COLO829 (cell line): ENCODE data around the gene ABCA13.

Experiments used
- DNase-seq: peaks from one replicate; pipeline ENCODE4 v3.0.0; 2012; ENCODE audit warnings: low spot score

ABCA13 gene

GRCh38 chr7:48242846-48243245 is 71.6 kb downstream of the ABCA13 start:
- no peak for DNase-seq

GRCh38 chr7:48244864-48245271 is 73.6 kb downstream of the ABCA13 start:
- peak; percentile 95 for DNase-seq

- DNase-seq, result no peak
These were observed 74.7 kb downstream of the ABCA13 start for GRCh38 chr7:48245751-48246472.

GRCh38 chr7:48249166-48249565 is 77.9 kb downstream of the ABCA13 start:
- DNase-seq, result no peak

GRCh38 chr7:48250441-48250951 is 79.2 kb downstream of the ABCA13 start:
- peak; percentile 78 for DNase-seq

GRCh38 chr7:48251766-48252165 is 80.5 kb downstream of the ABCA13 start:
- DNase-seq, result peak; percentile 96

- no peak for DNase-seq
These were observed 81.7 kb downstream of the ABCA13 start for GRCh38 chr7:48252995-48253394.

GRCh38 chr7:48255046-48255445 is 83.8 kb downstream of the ABCA13 start:
- no peak for DNase-seq

- DNase-seq, result no peak
These were observed 88.4 kb downstream of the ABCA13 start for GRCh38 chr7:48259463-48260280.

- DNase-seq, result no peak
These were observed 90.4 kb downstream of the ABCA13 start for GRCh38 chr7:48261696-48262095.

GRCh38 chr7:48262606-48263310 is 91.5 kb downstream of the ABCA13 start:
- DNase-seq, result no peak

- no peak for DNase-seq
These were observed 92.0 kb downstream of the ABCA13 start for GRCh38 chr7:48263311-48263650.

GRCh38 chr7:48269066-48269465 is 97.8 kb downstream of the ABCA13 start:
- no peak for DNase-seq

- DNase-seq, result no peak
These were observed 103.4 kb downstream of the ABCA13 start for GRCh38 chr7:48274662-48275061.

GRCh38 chr7:48279420-48279819 is 108.2 kb downstream of the ABCA13 start:
- no peak for DNase-seq

- no peak for DNase-seq
These were observed 108.8 kb downstream of the ABCA13 start for GRCh38 chr7:48280100-48280499.

- DNase-seq, result no peak
These were observed 114.1 kb downstream of the ABCA13 start for GRCh38 chr7:48285373-48285772.

GRCh38 chr7:48286836-48287235 is 115.6 kb downstream of the ABCA13 start:
- no peak for DNase-seq

- DNase-seq, result no peak
These were observed 118.4 kb downstream of the ABCA13 start for GRCh38 chr7:48289656-48290055.

GRCh38 chr7:48292949-48293348 is 121.7 kb downstream of the ABCA13 start:
- DNase-seq, result no peak

- no peak for DNase-seq
These were observed 124.2 kb downstream of the ABCA13 start for GRCh38 chr7:48295296-48295971.

GRCh38 chr7:48296966-48297365 is 125.7 kb downstream of the ABCA13 start:
- DNase-seq, result no peak
